Fibroblast of peridontal ligament (primary cell): ENCODE measurements around the gene PCDH19.

Experiments
- DNase-seq: peaks from one replicate; pipeline ENCODE4 v3.0.0-alpha.2; 2010; ENCODE audit errors: extremely low read depth

Gene PCDH19

GRCh38 chrX:100296183-100296753 is 113.8 kb downstream of the PCDH19 start:
- DNase-seq = no peak

- DNase-seq = no peak
These were observed 115.1 kb downstream of the PCDH19 start for GRCh38 chrX:100294965-100295364.

GRCh38 chrX:100289066-100289558 is 121.0 kb downstream of the PCDH19 start:
- no peak for DNase-seq

- DNase-seq = no peak
These were observed 132.8 kb downstream of the PCDH19 start for GRCh38 chrX:100277231-100277630.

GRCh38 chrX:100274916-100275315 is 135.2 kb downstream of the PCDH19 start:
- DNase-seq = no peak

- no peak for DNase-seq
These were observed 144.9 kb downstream of the PCDH19 start for GRCh38 chrX:100265179-100265578.

GRCh38 chrX:100264200-100264599 is 145.9 kb downstream of the PCDH19 start:
- no peak for DNase-seq

GRCh38 chrX:100263650-100264049 is 146.4 kb downstream of the PCDH19 start:
- no peak for DNase-seq

- DNase-seq = no peak
These were observed 161.1 kb downstream of the PCDH19 start for GRCh38 chrX:100248885-100249493.

- DNase-seq = no peak
These were observed 162.2 kb downstream of the PCDH19 start for GRCh38 chrX:100247826-100248225.

GRCh38 chrX:100244681-100245080 is 165.4 kb downstream of the PCDH19 start:
- DNase-seq = no peak
